Measurements from ENCODE around the gene NCLN.
"Not testable (repeated sequence)": the region's sequence is repeated elsewhere in the genome, so short reads cannot be mapped to it uniquely, and the experiment has no call there.

The NCLN gene

DNA sequence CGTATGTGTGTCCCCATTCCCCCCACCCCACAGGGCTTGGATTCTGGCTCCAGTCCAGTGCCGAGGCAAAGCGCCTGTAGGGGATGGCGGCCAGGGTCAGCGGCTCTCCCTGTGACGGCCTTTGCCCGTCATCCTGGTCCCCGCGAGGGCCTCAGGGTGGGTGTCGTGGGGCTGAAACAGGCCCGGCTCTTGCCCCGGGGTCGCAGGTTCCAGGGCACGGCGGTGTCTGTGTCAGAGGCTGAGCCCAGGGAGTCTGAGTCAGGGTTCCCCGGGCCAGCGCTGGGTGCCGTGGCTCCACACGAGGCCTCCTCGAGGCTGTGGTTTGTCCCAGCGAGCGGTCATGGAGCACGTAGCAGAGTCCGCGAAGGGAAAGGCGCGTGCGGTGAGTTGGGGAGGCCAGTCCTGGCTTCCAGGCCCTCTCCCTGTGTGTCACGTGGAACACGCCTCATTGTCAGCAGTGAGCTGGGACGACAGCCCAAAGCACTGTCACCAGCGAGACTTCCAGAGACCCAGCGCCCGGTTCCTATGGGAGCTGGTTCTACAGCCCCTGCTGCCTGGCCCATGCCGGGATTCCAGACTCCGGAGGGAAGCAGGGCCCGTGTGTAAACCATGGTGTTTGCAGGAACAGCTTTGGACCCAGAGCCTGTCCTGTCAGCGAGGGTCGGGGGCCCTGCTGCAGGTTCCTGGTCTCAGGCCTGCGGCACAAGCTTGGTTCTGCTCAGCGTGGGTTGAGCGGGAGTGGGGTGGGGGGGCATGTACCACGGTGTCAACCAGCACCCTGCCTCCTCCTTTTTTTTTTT lies 13.4 kb downstream of the NCLN start:
- DNase-seq (ENCODE audit: low read depth) = no peak

DNA sequence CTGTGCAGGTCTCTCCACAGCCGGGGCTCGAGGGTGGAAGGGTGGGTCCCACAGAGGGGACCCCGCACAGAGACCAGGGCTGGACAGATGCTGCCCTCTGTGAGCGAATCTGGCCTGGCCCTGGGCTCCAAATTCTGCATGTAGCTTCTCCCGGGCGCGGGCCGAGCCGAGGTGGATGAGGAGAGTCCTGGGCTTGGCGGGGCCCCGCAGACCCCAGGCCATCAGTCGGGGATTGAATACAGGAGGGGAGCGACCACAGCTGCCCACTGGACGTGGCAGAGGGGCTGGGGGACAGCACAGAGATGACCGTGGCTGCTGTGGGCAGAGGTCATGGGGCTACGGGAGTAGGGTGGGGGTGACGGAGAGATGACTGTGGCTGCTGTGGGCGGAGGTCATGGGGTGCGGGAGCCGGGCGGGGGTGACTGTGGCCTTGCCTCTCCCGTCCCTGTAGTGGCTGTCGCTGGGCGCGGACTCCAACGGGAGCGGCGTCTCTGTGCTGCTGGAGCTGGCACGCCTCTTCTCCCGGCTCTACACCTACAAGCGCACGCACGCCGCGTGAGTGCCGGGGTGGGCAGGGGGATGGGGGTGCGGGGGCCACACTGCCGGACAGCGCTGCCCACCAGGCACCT lies 15.5 kb downstream of the NCLN start:
- no peak for DNase-seq (ENCODE audit: low read depth)

DNA sequence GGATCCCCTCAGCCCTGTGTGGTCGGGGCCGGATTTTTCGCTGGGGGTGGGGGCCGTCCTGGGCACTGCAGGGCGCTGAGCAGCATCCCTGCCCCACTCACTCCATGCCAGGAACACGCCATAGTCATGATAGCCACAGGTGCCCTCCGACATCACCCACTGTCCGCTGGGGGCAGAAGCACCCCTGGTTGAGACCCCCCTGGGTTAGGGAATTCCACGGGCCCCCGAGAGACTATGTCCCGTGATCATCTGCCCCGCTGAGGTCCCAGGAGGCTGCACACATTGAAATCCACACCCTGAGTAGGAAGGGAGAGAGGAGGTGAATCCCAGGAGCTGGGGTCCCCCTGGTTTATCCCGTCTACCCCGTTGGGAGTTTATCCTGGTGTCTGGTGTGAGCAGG lies 16.2 kb downstream of the NCLN start:
- no peak for DNase-seq (ENCODE audit: low read depth)

DNA sequence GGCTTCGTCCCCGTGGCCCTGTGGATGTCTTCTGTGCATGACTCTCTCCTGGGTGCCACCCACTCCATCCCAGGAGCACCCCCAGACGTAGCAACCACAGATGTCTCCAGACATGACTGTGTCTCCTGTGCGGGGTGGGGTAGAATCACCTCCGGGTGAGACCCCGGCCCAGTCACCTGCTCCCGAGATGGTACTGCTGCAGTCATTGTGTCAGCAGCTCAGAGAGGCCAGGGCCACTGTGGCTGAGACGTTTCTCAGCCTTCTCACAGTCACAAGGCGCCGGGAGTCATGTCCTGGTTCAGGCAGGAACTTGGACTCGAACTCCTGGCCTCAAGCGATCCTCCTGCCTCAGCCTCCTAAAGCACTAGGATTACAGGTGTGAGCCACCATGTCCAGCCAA lies 16.6 kb downstream of the NCLN start:
- no peak for DNase-seq (ENCODE audit: low read depth)

DNA sequence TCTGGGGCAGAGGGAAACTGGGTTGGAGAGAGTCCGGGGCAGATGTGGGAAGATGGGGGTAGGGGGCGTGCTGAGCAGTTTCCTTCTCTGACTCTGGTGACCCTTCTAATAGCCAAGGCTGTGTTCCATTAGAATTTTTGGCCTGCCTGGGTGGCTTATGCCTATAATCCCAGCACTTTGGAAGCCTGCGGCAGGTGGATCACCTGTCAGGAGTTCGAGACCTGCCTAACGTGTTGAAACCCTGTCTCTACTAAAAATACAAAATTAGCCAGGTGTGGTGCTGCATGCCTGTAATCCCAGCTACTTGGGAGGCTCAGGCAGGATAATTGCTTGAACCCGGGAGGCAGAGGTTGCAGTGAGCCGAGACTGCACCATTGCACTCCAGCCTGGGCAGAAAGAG lies 17.2 kb downstream of the NCLN start:
- DNase-seq (ENCODE audit: low read depth) = not testable (repeated sequence)

DNA sequence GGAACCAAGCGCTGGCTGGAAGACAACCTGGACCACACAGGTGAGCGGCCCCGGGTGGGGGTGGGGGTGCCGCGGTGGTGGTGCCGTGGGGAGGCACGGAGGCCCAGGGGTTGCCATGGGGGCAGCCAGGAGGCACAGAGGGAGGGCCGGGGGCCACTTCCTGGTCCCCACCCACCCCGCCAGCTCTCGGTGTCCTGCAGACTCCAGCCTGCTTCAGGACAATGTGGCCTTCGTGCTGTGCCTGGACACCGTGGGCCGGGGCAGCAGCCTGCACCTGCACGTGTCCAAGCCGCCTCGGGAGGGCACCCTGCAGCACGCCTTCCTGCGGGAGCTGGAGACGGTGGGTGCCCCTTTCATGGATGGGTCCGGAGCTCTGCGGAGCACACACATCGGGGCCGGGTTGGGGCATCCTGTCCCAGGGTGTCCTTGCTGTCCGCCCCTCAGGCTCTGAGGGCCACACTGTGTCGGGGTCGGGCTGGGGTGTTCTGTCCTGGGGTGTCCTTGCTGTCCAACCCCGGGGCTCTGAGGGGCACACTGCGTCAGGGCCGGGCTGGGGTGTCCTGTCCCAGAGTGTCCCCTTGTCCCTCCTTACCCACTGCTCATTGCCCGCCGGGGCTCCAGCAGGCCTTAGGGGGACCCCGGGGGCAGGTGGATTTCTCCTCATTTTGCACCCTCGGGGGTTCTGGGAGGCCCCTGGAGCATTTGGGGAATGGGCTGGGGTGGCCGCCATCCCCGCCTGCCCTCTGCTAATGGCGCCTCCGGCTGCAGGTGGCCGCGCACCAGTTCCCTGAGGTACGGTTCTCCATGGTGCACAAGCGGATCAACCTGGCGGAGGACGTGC lies 18.3 kb downstream of the NCLN start:
- DNase-seq (ENCODE audit: low read depth) = no peak

DNA sequence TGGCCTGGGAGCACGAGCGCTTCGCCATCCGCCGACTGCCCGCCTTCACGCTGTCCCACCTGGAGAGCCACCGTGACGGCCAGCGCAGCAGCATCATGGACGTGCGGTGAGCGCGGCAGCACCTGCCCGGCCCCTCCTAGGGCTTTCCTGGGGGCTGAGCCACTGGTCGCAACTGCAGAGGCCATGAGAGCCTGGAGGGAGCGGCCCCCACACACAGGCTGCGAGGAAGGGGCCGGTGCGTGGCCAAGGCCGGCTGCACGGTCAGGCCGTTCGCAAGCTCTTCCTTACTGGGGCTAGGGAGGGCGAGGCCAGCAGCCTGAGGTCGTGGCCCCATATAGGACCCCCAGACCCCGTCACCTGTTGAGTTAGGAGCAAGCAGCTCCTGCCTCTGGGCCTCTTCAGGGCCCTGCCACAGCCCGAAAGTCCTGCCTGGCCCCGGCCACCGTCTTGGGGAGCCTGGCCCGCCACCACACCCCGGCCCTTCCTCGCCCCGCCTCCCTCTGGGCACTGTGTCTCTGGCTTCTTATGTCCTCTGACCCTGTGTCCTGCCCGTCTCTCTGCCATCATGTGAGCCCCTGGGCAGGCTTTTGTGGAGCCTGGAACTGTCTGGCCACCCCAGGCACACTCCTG lies 19.0 kb downstream of the NCLN start:
- no peak for DNase-seq (ENCODE audit: low read depth)

DNA sequence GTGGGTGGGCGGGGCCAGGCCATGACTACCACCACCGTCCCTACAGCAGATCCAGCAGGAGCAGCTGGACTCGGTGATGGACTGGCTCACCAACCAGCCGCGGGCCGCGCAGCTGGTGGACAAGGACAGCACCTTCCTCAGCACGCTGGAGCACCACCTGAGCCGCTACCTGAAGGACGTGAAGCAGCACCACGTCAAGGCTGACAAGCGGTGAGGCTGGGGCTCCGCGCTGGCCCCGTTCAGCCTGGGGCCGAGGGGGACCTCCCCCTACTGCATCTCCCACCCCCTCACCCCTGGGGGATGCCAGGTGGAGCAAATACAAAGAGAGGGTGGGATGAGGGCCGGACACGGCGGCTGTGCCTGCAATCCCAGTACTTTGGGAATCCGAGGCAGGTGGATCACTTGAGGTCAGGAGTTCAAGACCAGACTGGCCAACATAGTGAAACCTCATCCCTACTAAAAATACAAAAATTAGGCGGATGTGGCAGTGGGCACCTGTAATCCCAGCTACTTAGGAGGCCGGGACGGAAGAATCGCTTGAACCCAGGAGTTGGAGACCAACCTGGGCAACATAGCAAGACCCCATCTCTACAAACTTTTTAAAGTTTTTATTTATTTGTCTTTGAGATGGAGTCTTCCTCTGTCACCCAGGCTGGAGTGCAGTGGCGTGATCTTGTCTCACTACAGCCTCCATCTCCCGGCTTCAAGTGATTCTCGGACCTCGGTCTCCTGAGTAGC lies 20.7 kb downstream of the NCLN start:
- DNase-seq (ENCODE audit: low read depth) = no peak

DNA sequence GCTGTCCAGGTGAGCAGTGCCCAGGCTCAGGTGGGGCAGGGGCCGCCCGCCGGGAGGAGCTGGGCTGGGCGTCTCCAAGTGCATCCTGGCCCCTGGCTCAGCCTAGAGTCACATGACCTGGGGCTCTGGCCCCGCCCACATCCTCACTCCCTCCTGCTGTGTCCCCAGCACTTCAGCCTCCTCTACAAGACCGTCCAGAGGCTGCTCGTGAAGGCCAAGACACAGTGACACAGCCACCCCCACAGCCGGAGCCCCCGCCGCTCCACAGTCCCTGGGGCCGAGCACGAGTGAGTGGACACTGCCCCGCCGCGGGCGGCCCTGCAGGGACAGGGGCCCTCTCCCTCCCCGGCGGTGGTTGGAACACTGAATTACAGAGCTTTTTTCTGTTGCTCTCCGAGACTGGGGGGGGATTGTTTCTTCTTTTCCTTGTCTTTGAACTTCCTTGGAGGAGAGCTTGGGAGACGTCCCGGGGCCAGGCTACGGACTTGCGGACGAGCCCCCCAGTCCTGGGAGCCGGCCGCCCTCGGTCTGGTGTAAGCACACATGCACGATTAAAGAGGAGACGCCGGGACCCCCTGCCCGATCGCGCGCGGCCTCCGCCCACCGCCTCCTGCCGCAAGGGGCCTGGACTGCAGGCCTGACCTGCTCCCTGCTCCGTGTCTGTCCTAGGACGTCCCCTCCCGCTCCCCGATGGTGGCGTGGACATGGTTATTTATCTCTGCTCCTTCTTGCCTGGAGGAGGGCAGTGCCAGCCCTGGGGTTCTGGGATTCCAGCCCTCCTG lies 21.9 kb downstream of the NCLN start:
- DNase-seq (ENCODE audit: low read depth) = no peak

DNA sequence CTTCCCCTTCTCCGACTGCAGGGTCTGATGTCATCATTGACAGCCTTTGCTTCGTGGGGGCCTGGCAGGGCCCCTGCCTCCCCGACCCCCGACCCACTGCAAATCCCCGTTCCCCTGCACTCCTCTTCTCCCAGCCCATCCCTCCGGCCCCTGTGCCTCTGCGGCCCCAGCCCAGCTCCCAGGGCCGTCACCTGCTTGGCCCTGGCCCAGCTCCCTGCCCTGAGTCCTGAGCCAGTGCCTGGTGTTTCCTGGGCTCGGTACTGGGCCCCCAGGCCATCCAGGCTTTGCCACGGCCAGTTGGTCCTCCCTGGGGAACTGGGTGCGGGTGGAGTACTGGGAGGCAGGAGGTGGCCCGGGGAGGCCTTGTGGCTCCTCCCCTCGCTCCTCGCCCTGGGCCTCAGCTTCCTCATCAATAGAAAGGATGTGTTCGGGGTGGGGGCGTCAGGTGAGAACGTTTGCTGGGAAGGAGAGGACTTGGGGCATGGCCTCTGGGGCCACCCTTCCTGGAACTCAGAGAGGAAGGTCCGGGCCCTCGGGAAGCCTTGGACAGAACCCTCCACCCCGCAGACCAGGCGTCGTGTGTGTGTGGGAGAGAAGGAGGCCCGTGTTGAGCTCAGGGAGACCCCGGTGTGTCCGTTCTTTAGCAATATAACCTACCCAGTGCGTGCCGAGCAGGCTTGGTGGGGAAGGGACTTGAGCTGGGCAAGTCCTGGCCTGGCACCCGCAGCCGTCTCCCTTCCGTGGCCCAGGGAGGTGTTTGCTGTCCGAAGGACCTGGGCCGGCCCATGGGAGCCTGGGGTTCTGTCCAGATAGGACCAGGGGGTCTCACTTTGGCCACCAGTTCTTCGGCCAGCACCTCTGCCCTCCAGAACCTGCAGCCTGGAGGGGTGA lies 22.8 kb downstream of the NCLN start:
- no peak for DNase-seq (ENCODE audit: low read depth)

DNA sequence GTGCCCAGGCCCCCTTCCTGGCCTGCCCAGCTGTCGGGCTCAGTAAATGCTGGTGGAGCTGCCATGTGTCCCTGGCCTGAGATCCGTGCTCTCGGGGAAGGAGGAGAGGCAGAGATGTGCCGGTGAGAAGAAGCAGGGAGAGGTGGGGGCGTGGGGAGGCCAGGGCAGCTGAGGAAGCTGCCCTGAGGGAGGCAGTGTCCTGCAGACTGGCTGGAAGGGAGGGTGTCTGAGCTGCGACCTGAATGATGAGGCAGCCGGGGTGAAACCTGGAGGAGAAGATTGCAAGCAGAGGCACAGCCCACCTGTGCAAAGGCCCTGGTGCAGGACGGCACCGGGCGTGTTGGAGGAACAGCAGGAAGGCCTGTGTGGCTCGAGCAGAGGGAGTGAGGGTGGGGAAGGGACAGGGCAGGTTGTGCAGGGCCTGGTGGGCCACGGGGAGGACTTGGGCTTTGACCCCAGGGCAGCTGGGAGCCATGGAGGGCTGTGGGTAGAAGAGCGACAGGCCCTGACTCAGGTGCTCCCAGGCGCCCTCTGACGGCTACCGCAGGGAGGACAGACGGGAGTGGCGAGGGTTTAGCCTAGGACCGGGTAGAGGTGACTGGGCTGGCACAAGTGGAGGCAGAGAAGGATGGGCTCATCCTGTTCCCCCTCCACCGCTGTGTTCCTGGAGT lies 24.8 kb downstream of the NCLN start:
- peak; percentile 35 for DNase-seq (ENCODE audit: low read depth)

DNA sequence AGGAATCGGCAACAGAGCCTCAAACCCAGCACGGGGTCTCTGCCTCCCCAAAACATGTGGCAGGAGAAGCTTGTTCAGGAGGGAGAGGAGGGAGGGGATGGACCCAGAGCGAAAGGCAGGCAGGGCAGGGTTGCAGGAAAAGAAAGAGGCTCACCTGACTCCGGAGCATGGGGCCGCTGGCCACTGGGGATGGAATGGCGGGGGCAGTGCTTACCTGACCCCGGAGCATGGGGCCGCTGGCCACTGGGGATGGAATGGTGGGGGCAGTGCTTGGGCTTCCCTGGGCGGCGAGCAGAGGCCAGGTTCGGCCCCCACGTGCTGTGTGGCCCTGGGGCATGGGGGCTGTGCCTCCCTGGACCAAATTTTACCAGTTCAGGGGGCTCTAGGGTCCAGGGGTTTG lies 25.5 kb downstream of the NCLN start:
- DNase-seq (ENCODE audit: low read depth) = no peak

DNA sequence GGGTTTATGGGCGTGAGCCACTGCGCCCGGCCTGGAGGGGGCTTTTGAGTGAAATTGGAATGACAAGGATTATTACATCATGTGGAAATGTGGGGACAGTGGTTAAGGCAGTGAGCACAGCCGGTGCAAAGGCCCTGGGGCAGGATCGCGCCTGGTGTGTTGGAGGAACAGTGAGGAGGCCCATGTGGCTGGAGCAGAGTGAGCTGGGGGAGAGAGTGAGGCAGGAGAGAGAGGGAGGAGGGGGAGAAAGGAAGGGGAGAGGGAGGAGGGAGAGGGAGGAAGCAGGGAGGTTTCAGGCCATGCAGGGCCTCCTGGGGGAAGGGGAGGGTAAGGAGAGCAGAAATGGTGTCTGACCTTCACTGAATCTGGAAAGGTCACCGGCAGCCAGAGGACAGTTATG lies 27.4 kb downstream of the NCLN start:
- DNase-seq (ENCODE audit: low read depth) = no peak

DNA sequence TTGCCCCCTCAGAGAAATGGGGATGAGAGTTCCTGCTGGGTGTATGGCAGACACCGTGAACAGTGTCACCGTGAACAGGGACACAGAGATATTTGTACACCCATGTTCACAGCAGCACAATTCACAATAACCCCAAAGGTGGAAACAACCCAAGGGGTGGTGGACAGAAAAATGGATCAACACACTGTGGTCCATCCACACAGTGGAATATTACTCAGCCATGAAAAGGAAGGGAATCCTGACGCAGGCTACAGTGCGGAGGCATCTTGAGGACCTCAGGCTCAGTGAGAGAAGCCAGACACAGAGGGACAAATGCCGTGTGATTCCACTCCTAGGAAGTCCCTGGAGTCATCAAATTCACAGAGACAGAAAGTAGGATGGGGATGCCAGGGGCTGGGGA lies 31.1 kb downstream of the NCLN start:
- no peak for DNase-seq (ENCODE audit: low read depth)

DNA sequence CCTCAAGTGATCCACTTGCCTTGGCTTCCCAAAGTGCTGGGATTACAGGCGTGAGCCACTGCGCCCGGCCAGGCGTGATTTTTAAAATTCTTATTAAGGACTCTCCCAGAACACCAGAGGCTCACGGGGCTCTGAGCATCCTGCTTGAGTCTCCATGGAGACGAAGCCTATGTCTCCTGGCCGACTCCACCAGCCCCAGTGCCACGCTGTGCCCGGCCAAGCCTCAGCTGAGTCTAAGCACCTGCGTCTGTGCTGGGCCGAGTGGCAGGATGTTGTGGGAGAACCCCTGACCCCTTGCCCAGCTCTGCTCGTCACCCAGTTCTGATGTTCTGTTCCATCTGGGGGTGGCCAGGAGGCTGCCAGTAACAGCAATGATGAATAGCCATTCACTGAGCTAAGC lies 34.8 kb downstream of the NCLN start:
- DNase-seq (ENCODE audit: low read depth) = no peak

DNA sequence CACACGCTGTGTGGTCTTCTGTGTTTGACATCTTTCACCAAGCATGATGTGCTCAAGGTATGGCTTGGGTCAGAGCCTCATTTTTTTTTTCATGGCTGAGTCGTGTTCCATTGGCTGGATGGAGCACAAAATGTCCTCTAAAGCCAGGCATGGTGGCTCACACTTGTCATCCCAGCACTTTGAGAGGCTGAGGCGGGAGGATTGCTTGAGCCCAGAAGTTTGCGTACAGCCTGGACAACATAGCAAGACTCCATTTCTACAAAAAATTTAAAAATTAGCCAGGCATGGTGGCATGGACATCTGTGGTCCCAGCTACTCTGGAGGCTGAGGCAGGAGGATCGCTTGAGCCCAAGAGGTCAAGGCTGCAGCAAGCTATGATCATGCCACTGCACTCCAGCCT lies 35.8 kb downstream of the NCLN start:
- DNase-seq (ENCODE audit: low read depth) = not testable (repeated sequence)

DNA sequence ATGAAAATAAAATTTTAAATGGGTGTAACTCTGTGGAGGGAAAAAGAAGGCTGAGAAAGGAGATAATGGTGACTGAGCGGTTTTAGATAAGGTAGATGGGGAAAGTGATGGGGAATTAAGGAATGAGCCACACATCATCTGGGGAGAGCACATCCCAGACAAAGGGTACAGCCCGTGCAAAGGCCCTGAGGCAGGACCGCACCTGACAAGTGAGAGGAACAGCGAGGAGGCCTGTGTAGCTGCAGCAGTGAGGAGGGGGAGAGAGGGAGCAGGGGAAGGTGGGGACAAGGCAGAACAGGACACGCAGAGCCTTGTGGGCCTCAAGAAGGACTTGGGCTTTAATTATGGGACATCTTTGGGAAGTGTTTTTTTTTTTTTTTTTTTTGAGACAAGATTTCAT lies 37.0 kb downstream of the NCLN start:
- DNase-seq (ENCODE audit: low read depth) = no peak

DNA sequence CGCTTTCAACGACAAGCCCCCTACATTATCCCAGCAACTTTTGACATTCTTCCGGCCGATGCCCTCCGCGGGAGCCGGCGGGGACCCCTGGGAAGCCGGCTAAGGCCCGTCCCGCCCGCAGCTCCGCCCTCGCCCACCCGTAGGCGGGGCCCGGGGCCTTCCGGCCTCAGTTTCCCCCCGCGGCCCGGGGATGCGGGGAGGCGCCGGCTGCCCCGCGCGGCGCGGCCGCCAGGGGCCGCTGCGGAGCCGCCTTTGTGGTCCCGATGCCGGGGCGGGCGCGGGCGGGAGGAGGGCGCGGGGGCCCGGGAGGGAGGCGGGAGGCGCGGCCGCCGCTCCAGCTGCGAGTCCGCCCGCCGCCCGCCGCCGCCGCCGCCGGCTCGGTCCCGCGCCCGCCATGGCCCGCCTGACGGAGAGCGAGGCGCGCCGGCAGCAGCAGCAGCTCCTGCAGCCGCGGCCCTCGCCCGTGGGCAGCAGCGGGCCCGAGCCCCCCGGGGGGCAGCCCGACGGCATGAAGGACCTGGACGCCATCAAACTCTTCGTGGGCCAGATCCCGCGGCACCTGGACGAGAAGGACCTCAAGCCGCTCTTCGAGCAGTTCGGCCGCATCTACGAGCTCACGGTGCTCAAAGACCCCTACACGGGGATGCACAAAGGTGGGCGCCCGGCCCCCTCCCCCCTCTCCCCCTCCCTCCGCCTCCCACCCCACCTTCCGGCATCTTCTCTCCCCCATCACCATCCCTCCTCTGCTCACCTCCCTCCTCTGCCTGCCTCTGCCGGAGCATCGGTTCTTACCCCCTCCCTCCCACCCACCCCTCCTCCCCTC lies 38.8 kb downstream of the NCLN start, which contains the start of gene CELF5:
TSS of gene CELF5 (plus strand) at position 316 of the 823 bp plus-strand sequence. CDS start at position 395, 79 bp downstream.
- peak; percentile 37 for DNase-seq (ENCODE audit: low read depth)

DNA sequence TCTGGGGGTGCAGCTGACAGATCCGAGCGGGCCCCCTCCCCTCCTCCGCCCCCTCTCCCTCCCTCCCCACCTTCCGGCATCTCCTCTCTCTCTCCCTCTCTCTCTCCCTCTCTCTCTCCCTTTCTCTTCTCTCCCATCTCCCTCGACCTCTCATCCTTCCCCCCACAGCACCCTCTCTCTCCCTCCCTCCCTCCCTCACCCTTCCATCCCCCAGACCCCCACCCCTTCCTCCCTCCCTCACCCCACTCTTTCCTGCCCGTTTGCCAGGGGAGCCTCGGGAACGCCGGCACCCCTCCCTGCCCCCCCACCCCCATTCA lies 39.4 kb downstream of the NCLN start:
- DNase-seq (ENCODE audit: low read depth) = no peak
